CD4-positive, alpha-beta T cell (primary cell): Measurements from ENCODE around the gene RALGPS2. TPM values are rescaled to one million over a fixed set of nuclear protein-coding genes. Genes with fewer than 3 reads are reported as not detected.

Experiments used
- ATAC-seq: fragments of 200-7000 bp; cut with Tn5 transposase; one replicate; pipeline ENCODE4 v1.10.0; 2022; ENCODE audit warnings: mild to moderate bottlenecking; ENCODE audit not compliant: poor library complexity
- CTCF ChIA-PET: fragments of 350-600 bp; sonication (Branson Sonifier 250); formaldehyde crosslinking; loops from one replicate; lab custom pipeline; 2021; ENCODE audit warnings: antibody characterized with exemption, inconsistent platforms; lab: Charles Lee
- POLR2A ChIA-PET: fragments of 350-600 bp; sonication (Branson Sonifier 250); formaldehyde crosslinking; loops from one replicate; lab custom pipeline; 2021; ENCODE audit warnings: antibody characterized with exemption, inconsistent platforms; lab: Charles Lee
- DNase-seq, 14 experiments: peaks; one replicate each; pipeline ENCODE4 v3.0.0-alpha.2; 2013 to 2020; ENCODE audit warnings: mixed read lengths in 2 of 14
- H3K27ac ChIP-seq, 2 donors: one replicate each; pipeline versions ENCODE4 v1.5.1 to v1.7.0; 2013; ENCODE audit warnings: low read length in 2 of 2, low read depth in 1 of 2, mild to moderate bottlenecking in 1 of 2
- H3K27me3 ChIP-seq, 2 experiments: 1 replicate in 1 of 2; 2 replicates in 1 of 2; pipeline versions ENCODE4 v1.6.1 to v1.7.0; 2013; ENCODE audit warnings: low read length in 2 of 2, control low read depth in 1 of 2, mild to moderate bottlenecking in 1 of 2, moderate library complexity in 1 of 2; ENCODE audit not compliant: insufficient read depth in 2 of 2, control insufficient read depth in 1 of 2
- H3K36me3 ChIP-seq: one replicate; pipeline ENCODE4 v1.6.1; 2013; ENCODE audit warnings: low read length, control low read depth; ENCODE audit not compliant: insufficient read depth
- H3K4me1 ChIP-seq: one replicate; pipeline ENCODE4 v1.6.1; 2013; ENCODE audit warnings: low read length, control low read depth; ENCODE audit not compliant: insufficient read depth
- H3K4me3 ChIP-seq: one replicate; pipeline ENCODE4 v1.5.1; 2013; ENCODE audit warnings: mild to moderate bottlenecking, low read length, moderate library complexity
- H3K9me3 ChIP-seq, 2 experiments: 1 replicate in 1 of 2; 2 replicates in 1 of 2; pipeline versions ENCODE4 v1.6.1 to v1.7.0; 2013; ENCODE audit warnings: low read length in 2 of 2, mild to moderate bottlenecking in 2 of 2, control low read depth in 1 of 2, moderate library complexity in 1 of 2; ENCODE audit not compliant: control insufficient read depth in 1 of 2, insufficient read depth in 1 of 2
- H3K27ac Mint-ChIP-seq: one replicate; pipeline ENCODE4 v1.8.0; 2020; ENCODE audit warnings: mixed read lengths
- H3K27me3 Mint-ChIP-seq: one replicate; pipeline ENCODE4 v1.8.0; 2021; ENCODE audit warnings: mixed read lengths
- H3K36me3 Mint-ChIP-seq: one replicate; pipeline ENCODE4 v1.8.0; 2021; ENCODE audit warnings: low read depth, mixed read lengths
- H3K4me1 Mint-ChIP-seq: one replicate; pipeline ENCODE4 v1.8.0; 2021; ENCODE audit warnings: low read depth, mixed read lengths
- H3K4me3 Mint-ChIP-seq: one replicate; pipeline ENCODE4 v1.8.0; 2020; ENCODE audit warnings: mild to moderate bottlenecking, mixed read lengths
- H3K9me3 Mint-ChIP-seq: one replicate; pipeline ENCODE4 v1.8.0; 2020; ENCODE audit warnings: mixed read lengths
- CTCF ChIP-seq: fragments of 200-600 bp; IDR thresholded peaks from one replicate; pipeline ENCODE4 v1.8.0; 2022; ENCODE audit warnings: antibody characterized with exemption, mild to moderate bottlenecking
- intact Hi-C, 2 experiments: fragments of 100-400 bp; cut with DNase I in 1 of 2; cut with micrococcal nuclease in 1 of 2; formaldehyde crosslinking; loops; one replicate each; pipeline versions ENCODE4 v1.15.1 to v1.9.0; 2023 to 2025; cut with DNase I, micrococcal nuclease
- total RNA-seq, 174 experiments: library from RNA in 2 of 174; stranded (reverse) in 2 of 174; gene quantifications; one replicate each; pipeline ENCODE4 v1.2.3 and lab custom pipeline; 2021 to 2026

Gene RALGPS2
- total RNA-seq, 2 experiments from 2014 or later = 8.6 to 10.8 TPM

- Histone ChIP-seq H3K36me3 (no peaks in the 10 kb centered on the region), H3K27ac (no peak overlapping the region), H3K27me3 (no peaks in the 10 kb centered on the region), H3K9me3 (peaks cover 0 to 20% of the 10 kb centered on the region in 2 experiments), H3K4me3 (no peak overlapping the region), H3K4me1 (no peaks in the 10 kb centered on the region)
- H3K36me3 Mint-ChIP-seq = no peaks in the 10 kb centered on the region
- no peak for DNase-seq
- ChIA-PET CTCF (no interaction called here), POLR2A (no interaction called here)
- TF ChIP-seq CTCF = no peak
- H3K4me1 Mint-ChIP-seq = no peaks in the 10 kb centered on the region
- intact Hi-C loops = no loop called here
- H3K27me3 Mint-ChIP-seq = no peaks in the 10 kb centered on the region
- H3K27ac Mint-ChIP-seq = no peak overlapping the region
- no peak overlapping the region for H3K4me3 Mint-ChIP-seq
- no peak for ATAC-seq
- H3K9me3 Mint-ChIP-seq = no peaks in the 10 kb centered on the region
Observed at GRCh38 chr1:178958491-178958890, 233.4 kb downstream of the RALGPS2 start.

GRCh38 chr1:178959543-178960460 lies 234.8 kb downstream of the RALGPS2 start:
- Histone ChIP-seq H3K9me3 (peaks cover 0 to 15% of the 10 kb centered on the region in 2 experiments), H3K27ac (no peak overlapping the region), H3K4me3 (no peak overlapping the region), H3K36me3 (no peaks in the 10 kb centered on the region), H3K27me3 (no peaks in the 10 kb centered on the region), H3K4me1 (no peaks in the 10 kb centered on the region)
- ATAC-seq = no peak
- TF ChIP-seq CTCF = no peak
- Mint-ChIP-seq H3K27ac (no peak overlapping the region), H3K36me3 (no peaks in the 10 kb centered on the region), H3K4me1 (no peaks in the 10 kb centered on the region), H3K9me3 (no peaks in the 10 kb centered on the region), H3K27me3 (no peaks in the 10 kb centered on the region), H3K4me3 (no peak overlapping the region)
- CTCF ChIA-PET = no interaction called here
- intact Hi-C loops = no loop called here
- DNase-seq = no peak
- POLR2A ChIA-PET = no interaction called here

GRCh38 chr1:178960482-178961240 lies 235.6 kb downstream of the RALGPS2 start:
- no peak for TF ChIP-seq CTCF
- Mint-ChIP-seq H3K27ac (no peak overlapping the region), H3K27me3 (no peaks in the 10 kb centered on the region), H3K9me3 (no peaks in the 10 kb centered on the region), H3K4me1 (no peaks in the 10 kb centered on the region), H3K4me3 (no peak overlapping the region), H3K36me3 (no peaks in the 10 kb centered on the region)
- H3K27ac ChIP-seq = no peak overlapping the region
- ChIA-PET CTCF (no interaction called here), POLR2A (no interaction called here)
- ATAC-seq (no peak), DNase-seq (no peak)
- no peaks in the 10 kb centered on the region for H3K4me1 ChIP-seq
- intact Hi-C loops = no loop called here
- no peak overlapping the region for H3K4me3 ChIP-seq
- H3K36me3 ChIP-seq = no peaks in the 10 kb centered on the region
- no peaks in the 10 kb centered on the region for H3K27me3 ChIP-seq
- peaks cover 0 to 15% of the 10 kb centered on the region in 2 experiments for H3K9me3 ChIP-seq
